CD4-positive, alpha-beta T cell treated with Interferon alpha-2 for 1 hour (primary cell): ENCODE results near the gene CYB5D1.
A peak's percentile ranks its signal among the peaks of the same experiment; 100 is the strongest.
"Not testable (repeated sequence)": the region's sequence is repeated elsewhere in the genome, so short reads cannot be mapped to it uniquely, and the experiment has no call there.

ENCODE experiments used
- DNase-seq, 2 donors: peaks; one replicate each; pipeline ENCODE4 v3.0.0-alpha.2; 2020 to 2022

CYB5D1 gene

GRCh38 chr17:7859028-7859427 is 1.2 kb downstream of the CYB5D1 start:
- DNase-seq, result no peak

- DNase-seq, result peak in 1 of 2 donors; percentile 74
Measured at GRCh38 chr17:7862692-7863437, 5.1 kb downstream of the CYB5D1 start.

- not testable (repeated sequence) for DNase-seq
Measured at GRCh38 chr17:7864384-7864783, 6.6 kb downstream of the CYB5D1 start.

- DNase-seq, result no peak
Measured at GRCh38 chr17:7864995-7865650, 7.3 kb downstream of the CYB5D1 start.

- peak in 1 of 2 donors; percentile 36 for DNase-seq
Measured at GRCh38 chr17:7867881-7868329, 10.1 kb downstream of the CYB5D1 start.

- DNase-seq, result no peak
Measured at GRCh38 chr17:7873051-7873450, 15.2 kb downstream of the CYB5D1 start.

- no peak for DNase-seq
Measured at GRCh38 chr17:7875804-7876370, 18.1 kb downstream of the CYB5D1 start.

GRCh38 chr17:7878234-7878633 is 20.4 kb downstream of the CYB5D1 start:
- DNase-seq, result no peak

- no peak for DNase-seq
Measured at GRCh38 chr17:7880076-7880868, 22.5 kb downstream of the CYB5D1 start.

- no peak for DNase-seq
Measured at GRCh38 chr17:7881276-7882054, 23.7 kb downstream of the CYB5D1 start.

GRCh38 chr17:7882068-7882467 is 24.3 kb downstream of the CYB5D1 start:
- DNase-seq, result no peak

GRCh38 chr17:7882629-7883028 is 24.8 kb downstream of the CYB5D1 start:
- no peak for DNase-seq

GRCh38 chr17:7883781-7884386 is 26.1 kb downstream of the CYB5D1 start:
- peak; percentile 50 to 74 for DNase-seq

GRCh38 chr17:7884581-7885366 is 27.0 kb downstream of the CYB5D1 start:
- DNase-seq, result peak; percentile 25 to 45

- DNase-seq, result peak; percentile 43 to 61
Measured at GRCh38 chr17:7885367-7886226, 27.8 kb downstream of the CYB5D1 start.

- DNase-seq, result peak; percentile 56 to 75
Measured at GRCh38 chr17:7886227-7887037, 28.6 kb downstream of the CYB5D1 start.

GRCh38 chr17:7887038-7887481 is 29.3 kb downstream of the CYB5D1 start:
- no peak for DNase-seq

GRCh38 chr17:7887482-7888183 is 29.8 kb downstream of the CYB5D1 start:
- DNase-seq, result peak; percentile 93 to 97
